GM19455 (cell line): ENCODE measurements around the gene DMRT3.

Experiments
- ATAC-seq: cut with Tn5 transposase; IDR thresholded peaks from one replicate; pipeline ENCODE4 v1.9.1; 2021; ENCODE audit not compliant: unreplicated experiment

Gene DMRT3

DNA sequence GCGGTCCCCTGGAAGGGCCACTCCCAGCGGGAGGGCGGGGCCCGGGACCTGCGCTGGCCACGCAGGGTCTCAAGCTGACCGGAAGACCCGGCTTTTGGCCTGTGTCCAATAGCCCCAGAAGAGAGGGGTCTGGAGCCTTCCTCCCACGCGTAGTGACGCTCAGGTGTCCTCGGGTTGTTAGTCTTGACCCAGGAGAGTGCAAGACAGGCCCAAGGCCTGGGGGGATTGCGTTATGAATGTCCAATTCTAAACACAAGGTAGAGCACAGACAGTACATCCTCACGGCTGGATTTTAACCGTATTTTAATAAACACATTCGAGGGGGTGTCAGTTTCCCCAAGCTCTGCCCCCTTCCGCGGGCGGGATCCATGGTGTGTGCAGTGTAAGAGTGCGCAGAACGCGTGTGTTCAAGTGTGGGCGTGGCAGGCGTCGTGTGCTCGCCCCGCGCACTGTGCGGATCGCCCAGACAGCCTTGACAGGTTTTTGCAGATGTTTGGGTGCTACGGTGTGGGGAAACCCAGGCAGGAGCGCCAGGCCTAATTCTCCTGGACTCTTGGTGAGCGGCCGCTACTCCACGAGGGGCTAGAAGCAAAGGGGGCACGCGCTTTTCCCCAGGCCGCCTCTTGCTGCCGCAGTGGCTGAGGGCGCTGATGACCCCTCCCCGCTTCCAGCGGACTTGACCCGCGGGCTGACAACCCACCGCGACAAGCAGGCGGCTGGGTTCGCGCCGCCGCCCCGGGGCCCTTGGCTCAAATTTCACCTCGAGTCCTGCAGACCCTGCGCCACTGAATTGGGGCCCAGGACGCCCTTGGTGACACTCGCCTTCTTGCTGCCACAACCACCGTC lies 6.1 kb upstream of the DMRT3 start:
- ATAC-seq: no peak

- ATAC-seq: no peak
Observed at GRCh38 chr9:971901-972500, 4.5 kb upstream of the DMRT3 start.

- no peak for ATAC-seq
Observed at GRCh38 chr9:972501-973294, 3.8 kb upstream of the DMRT3 start.

- ATAC-seq: no peak
Observed at GRCh38 chr9:973295-973834, 3.1 kb upstream of the DMRT3 start.

- no peak for ATAC-seq
Observed at GRCh38 chr9:974031-974995, 2.1 kb upstream of the DMRT3 start.

DNA sequence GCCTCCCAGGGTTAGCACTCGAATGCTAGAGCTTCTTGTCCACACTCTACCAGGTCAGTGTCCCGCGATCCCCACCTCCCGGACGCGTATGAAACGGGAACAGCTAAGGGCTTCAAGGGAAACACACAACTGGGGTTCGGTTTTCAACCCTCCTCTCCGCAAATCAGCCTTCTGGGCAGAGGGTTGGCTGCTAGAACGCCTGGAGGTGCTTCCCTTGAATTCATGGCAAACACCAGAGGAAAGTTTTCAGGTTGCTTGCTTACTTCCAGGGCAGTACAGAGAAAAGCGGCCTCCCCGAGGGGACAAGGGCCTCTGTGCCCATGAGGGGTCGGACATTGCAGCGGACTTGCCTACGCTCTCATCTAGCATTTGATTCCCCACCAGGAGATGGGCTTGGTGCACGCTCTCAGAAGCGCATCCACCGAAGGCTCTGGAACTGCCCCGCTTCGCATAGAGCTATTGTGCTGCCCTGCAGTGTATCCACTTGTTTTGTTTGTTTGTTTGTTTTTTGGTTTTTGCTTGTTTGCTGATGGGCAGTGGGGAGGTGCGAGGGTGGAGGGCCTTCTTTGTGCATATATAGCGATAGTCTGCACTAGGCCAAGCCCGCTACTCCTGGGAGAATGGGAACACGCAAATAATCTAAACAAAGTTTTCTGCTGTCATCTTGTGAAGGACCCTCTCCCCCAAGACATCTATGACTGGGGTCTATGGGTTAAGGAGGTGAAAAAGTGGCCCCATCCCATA lies 1.3 kb upstream of the DMRT3 start:
- ATAC-seq: no peak

GRCh38 chr9:975740-976257 lies 656 bp upstream of the DMRT3 start:
- ATAC-seq: no peak

DNA sequence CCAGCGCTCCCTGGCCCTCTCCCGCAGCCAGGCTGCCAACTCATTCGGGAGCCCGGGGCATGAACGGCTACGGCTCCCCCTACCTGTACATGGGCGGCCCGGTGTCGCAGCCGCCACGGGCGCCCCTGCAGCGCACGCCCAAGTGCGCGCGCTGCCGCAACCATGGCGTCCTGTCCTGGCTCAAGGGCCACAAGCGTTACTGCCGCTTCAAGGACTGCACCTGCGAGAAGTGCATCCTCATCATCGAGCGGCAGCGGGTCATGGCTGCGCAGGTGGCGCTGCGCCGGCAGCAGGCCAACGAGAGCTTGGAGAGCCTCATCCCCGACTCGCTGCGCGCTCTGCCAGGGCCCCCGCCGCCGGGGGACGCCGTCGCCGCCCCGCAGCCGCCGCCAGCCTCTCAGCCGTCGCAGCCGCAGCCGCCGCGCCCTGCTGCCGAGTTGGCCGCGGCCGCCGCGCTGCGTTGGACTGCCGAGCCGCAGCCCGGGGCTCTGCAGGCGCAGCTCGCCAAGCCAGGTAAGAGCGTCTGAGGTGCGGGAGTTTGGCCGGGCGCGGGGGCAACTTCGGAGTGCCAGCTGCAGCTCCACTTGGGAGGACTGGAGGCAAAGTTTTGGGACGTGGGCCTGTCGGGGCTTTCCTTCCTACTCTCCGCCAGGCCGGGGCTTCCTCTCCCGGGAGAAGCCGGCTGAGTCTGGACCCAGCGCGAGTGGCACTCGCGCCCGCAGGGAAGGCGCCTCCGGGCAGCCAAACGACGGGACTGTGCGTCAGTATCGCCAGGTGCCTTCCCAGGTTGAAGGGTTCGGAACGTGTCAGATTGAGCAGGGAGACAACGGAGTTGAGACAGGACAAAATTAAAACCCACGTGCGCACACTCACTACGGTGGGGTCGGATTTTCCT lies 735 bp downstream of the DMRT3 start:
- no peak for ATAC-seq

DNA sequence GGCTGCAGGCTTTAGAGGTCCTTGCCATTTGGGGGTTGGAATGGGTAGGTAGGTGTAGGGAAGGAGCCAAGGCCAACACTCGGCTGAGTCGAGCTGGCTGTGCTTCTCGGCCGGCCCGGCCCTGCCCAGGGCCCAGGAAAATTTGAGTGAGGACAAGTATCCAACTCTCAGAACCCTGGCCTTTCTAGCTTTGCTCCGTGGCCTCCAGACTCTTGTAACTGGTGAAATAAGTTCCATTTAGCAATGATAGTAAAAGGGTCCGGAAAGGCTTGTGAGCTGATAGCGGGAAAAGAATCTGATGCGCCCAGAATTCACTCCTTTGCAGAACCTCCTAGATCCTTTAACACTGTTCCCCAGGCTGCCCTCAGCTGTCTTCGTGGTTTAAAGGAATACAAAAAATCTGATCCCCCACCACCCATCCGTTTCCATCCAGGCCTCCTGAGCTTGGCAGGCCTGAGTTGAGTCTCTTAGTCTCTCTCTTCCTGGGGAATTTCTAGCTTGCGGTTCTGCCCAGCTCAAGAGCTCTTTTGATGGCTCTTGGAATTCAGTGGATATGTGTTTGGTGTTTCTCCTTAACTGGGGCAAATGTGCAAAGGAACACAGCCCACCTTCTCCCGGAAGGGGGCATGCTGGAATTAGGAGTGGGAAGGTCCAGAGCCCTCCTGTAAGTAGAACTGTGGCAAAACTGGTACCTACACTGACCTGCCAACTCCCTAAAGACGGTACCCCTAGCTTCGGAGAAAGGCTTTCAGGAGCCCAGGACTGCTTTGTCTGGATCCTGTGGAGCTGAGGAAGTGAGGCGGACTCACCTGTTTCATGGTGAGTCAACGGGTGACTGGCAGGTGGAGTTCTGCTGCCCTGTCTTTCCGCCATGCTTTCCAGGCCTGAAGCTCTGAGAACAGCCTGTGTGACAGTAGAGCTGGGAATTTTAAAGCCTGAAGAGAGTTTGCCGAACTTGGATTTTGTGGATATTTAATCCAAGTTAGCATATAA lies 1.7 kb downstream of the DMRT3 start:
- ATAC-seq: no peak

GRCh38 chr9:979983-980382 lies 3.5 kb downstream of the DMRT3 start:
- no peak for ATAC-seq

GRCh38 chr9:980640-981039 lies 4.2 kb downstream of the DMRT3 start:
- ATAC-seq: no peak

DNA sequence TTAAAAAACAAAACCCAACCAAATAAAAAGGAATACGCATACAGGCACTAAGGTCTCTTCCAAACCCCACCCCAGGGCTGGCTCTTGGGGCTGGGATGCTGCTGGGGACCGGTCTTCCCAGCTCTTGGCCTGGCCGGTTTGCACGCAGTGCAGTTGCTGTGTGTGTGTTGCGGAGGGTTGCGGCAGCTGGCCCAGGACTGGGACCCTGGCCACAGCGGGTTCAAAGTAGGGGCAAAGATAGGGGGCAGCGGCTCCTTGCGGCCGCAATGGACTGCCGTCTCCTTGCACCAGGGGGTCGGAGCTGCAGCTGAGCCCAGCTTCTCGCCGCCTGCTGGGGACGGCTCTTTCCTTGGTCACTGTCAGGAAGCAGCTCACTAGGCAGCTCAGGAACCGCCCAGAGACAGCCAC lies 5.0 kb downstream of the DMRT3 start:
- ATAC-seq: no peak

GRCh38 chr9:982394-983230 lies 6.2 kb downstream of the DMRT3 start:
- ATAC-seq: no peak

GRCh38 chr9:994005-994404 lies 17.6 kb downstream of the DMRT3 start:
- no peak for ATAC-seq

GRCh38 chr9:995192-995591 lies 18.7 kb downstream of the DMRT3 start:
- ATAC-seq: no peak

GRCh38 chr9:995781-996180 lies 19.3 kb downstream of the DMRT3 start:
- no peak for ATAC-seq
